ENCODE data around the gene PTPRM.

GRCh38 chr18:7728297-7728696 lies 161.2 kb downstream of the PTPRM start:
- TF ChIP-seq CTCF (IDR thresholded peaks at IDR 0.05) (no peak), EP300 (IDR thresholded peaks at IDR 0.05) (no peak), POLR2AphosphoS5 (IDR thresholded peaks at IDR 0.05) (no peak), POLR2A (IDR thresholded peaks at IDR 0.05) (no peak)

All from gastroesophageal sphincter (tissue), 3 donors.